Measurements from ENCODE around the gene PPM1H.
"Not testable (repeated sequence)": the region's sequence is repeated elsewhere in the genome, so short reads cannot be mapped to it uniquely, and the experiment has no call there.

PPM1H gene

GRCh38 chr12:62910549-62911169 is 24.3 kb downstream of the PPM1H start:
- in situ Hi-C loops (cut with HindIII; ENCODE audit: low sequenced_read_pairs): loop anchor here (5.0 kb wide), 1 partner anchor 102 kb away; no protein-coding TSS in a partner anchor

- in situ Hi-C loops (cut with HindIII; ENCODE audit: low sequenced_read_pairs): no loop called here
Observed at GRCh38 chr12:62909340-62909739, 25.6 kb downstream of the PPM1H start.

- in situ Hi-C loops (cut with HindIII; ENCODE audit: low sequenced_read_pairs): no loop called here
Observed at GRCh38 chr12:62908674-62909073, 26.3 kb downstream of the PPM1H start.

- in situ Hi-C loops (cut with HindIII; ENCODE audit: low sequenced_read_pairs): no loop called here
Observed at GRCh38 chr12:62907561-62907960, 27.4 kb downstream of the PPM1H start.

- in situ Hi-C loops (cut with HindIII; ENCODE audit: low sequenced_read_pairs): no loop called here
Observed at GRCh38 chr12:62907078-62907477, 27.9 kb downstream of the PPM1H start.

GRCh38 chr12:62903151-62903550 is 31.8 kb downstream of the PPM1H start:
- in situ Hi-C loops (cut with HindIII; ENCODE audit: low sequenced_read_pairs): no loop called here

- in situ Hi-C loops (cut with HindIII; ENCODE audit: low sequenced_read_pairs): no loop called here
Observed at GRCh38 chr12:62900686-62901272, 34.2 kb downstream of the PPM1H start.

- in situ Hi-C loops (cut with HindIII; ENCODE audit: low sequenced_read_pairs): no loop called here
Observed at GRCh38 chr12:62899568-62900390, 35.2 kb downstream of the PPM1H start.

GRCh38 chr12:62898526-62898925 is 36.4 kb downstream of the PPM1H start:
- in situ Hi-C loops (cut with HindIII; ENCODE audit: low sequenced_read_pairs): no loop called here

- in situ Hi-C loops (cut with HindIII; ENCODE audit: low sequenced_read_pairs): no loop called here
Observed at GRCh38 chr12:62895351-62895877, 39.5 kb downstream of the PPM1H start.

GRCh38 chr12:62893276-62893675 is 41.7 kb downstream of the PPM1H start:
- in situ Hi-C loops (cut with HindIII; ENCODE audit: low sequenced_read_pairs): no loop called here

- in situ Hi-C loops (cut with HindIII; ENCODE audit: low sequenced_read_pairs): no loop called here
Observed at GRCh38 chr12:62891805-62892549, 43.0 kb downstream of the PPM1H start.

GRCh38 chr12:62888454-62889110 is 46.4 kb downstream of the PPM1H start:
- in situ Hi-C loops (cut with HindIII; ENCODE audit: low sequenced_read_pairs): no loop called here

- in situ Hi-C loops (cut with HindIII; ENCODE audit: low sequenced_read_pairs): no loop called here
Observed at GRCh38 chr12:62886796-62887195, 48.2 kb downstream of the PPM1H start.

GRCh38 chr12:62885242-62885641 is 49.7 kb downstream of the PPM1H start:
- in situ Hi-C loops (cut with HindIII; ENCODE audit: low sequenced_read_pairs): no loop called here

- in situ Hi-C loops (cut with HindIII; ENCODE audit: low sequenced_read_pairs): not testable (repeated sequence)
Observed at GRCh38 chr12:62884832-62885231, 50.1 kb downstream of the PPM1H start.

- in situ Hi-C loops (cut with HindIII; ENCODE audit: low sequenced_read_pairs): no loop called here
Observed at GRCh38 chr12:62882696-62883095, 52.3 kb downstream of the PPM1H start.

GRCh38 chr12:62882140-62882539 is 52.8 kb downstream of the PPM1H start:
- in situ Hi-C loops (cut with HindIII; ENCODE audit: low sequenced_read_pairs): no loop called here

- in situ Hi-C loops (cut with HindIII; ENCODE audit: low sequenced_read_pairs): no loop called here
Observed at GRCh38 chr12:62879691-62880090, 55.3 kb downstream of the PPM1H start.

GRCh38 chr12:62879228-62879627 is 55.7 kb downstream of the PPM1H start:
- in situ Hi-C loops (cut with HindIII; ENCODE audit: low sequenced_read_pairs): not testable (repeated sequence)
